Neural progenitor cell (in vitro differentiated cells): ENCODE data around the gene NPB. TPM values are rescaled to one million over a fixed set of nuclear protein-coding genes. Genes with fewer than 3 reads are reported as not detected.

ENCODE experiments used
- DNase-seq: peaks from one replicate; pipeline ENCODE4 v3.0.0-alpha.2; 2016; ENCODE audit warnings: low spot score
- H2AFZ ChIP-seq: fragments of 200-600 bp; sonication (generic); replicated peaks from 2 replicates; pipeline ENCODE4 v1.6.1; 2016; ENCODE audit warnings: antibody characterized with exemption
- H3F3A ChIP-seq: fragments of 200-600 bp; sonication (generic); 2 replicates; pipeline ENCODE4 v1.6.1; 2016; ENCODE audit warnings: antibody characterized with exemption, low read depth
- H3K27ac ChIP-seq: fragments of 200-600 bp; sonication (generic); 2 replicates; pipeline ENCODE4 v1.5.1; 2016; ENCODE audit warnings: mild to moderate bottlenecking
- H3K27me3 ChIP-seq: fragments of 200-600 bp; sonication (generic); 2 replicates; pipeline ENCODE4 v1.6.1; 2016; ENCODE audit warnings: mild to moderate bottlenecking, moderate library complexity
- H3K36me3 ChIP-seq: fragments of 200-600 bp; sonication (generic); 2 replicates; pipeline ENCODE4 v1.5.1; 2016
- H3K4me1 ChIP-seq: fragments of 200-600 bp; sonication (generic); 2 replicates; pipeline ENCODE4 v1.6.1; 2016; ENCODE audit warnings: mixed run types
- H3K4me2 ChIP-seq: fragments of 200-600 bp; sonication (generic); 2 replicates; pipeline ENCODE4 v1.6.1; 2016
- H3K4me3 ChIP-seq: fragments of 200-600 bp; sonication (generic); 2 replicates; pipeline ENCODE4 v1.5.1; 2016
- H3K79me2 ChIP-seq: fragments of 200-600 bp; sonication (generic); 2 replicates; pipeline ENCODE4 v1.6.1; 2016; ENCODE audit warnings: low read depth
- H3K9ac ChIP-seq: fragments of 200-600 bp; sonication (generic); 2 replicates; pipeline ENCODE4 v1.6.1; 2016
- H3K9me3 ChIP-seq: fragments of 200-600 bp; sonication (generic); 2 replicates; pipeline ENCODE4 v1.5.1; 2016; ENCODE audit warnings: low read depth
- H4K20me1 ChIP-seq: fragments of 200-600 bp; sonication (generic); 2 replicates; pipeline ENCODE4 v1.6.1; 2016; ENCODE audit warnings: low read depth
- H3K27ac Mint-ChIP-seq: 3 replicates; pipeline ENCODE4 v1.8.0; 2021; ENCODE audit warnings: mixed read lengths
- H3K27me3 Mint-ChIP-seq: 2 replicates; pipeline ENCODE4 v1.8.0; 2022; ENCODE audit warnings: low read depth, mild to moderate bottlenecking, inconsistent platforms, moderate library complexity, mixed read lengths; ENCODE audit not compliant: insufficient read depth
- H3K36me3 Mint-ChIP-seq: 3 replicates; pipeline ENCODE4 v1.8.0; 2021; ENCODE audit warnings: mixed read lengths
- H3K4me1 Mint-ChIP-seq: 3 replicates; pipeline ENCODE4 v1.8.0; 2021; ENCODE audit warnings: mixed read lengths
- H3K4me3 Mint-ChIP-seq: 3 replicates; pipeline ENCODE4 v1.8.0; 2021; ENCODE audit warnings: mild to moderate bottlenecking, moderate library complexity, mixed read lengths
- H3K9me3 Mint-ChIP-seq: 3 replicates; pipeline ENCODE4 v1.8.0; 2020; ENCODE audit warnings: mixed read lengths
- EZH2 ChIP-seq: fragments of 200-600 bp; sonication (generic); IDR thresholded peaks from 2 replicates; pipeline ENCODE4 v1.6.1; 2017; ENCODE audit warnings: antibody characterized with exemption, mild to moderate bottlenecking, moderate library complexity
- EZH2phosphoT487 ChIP-seq: fragments of 200-600 bp; sonication (generic); IDR thresholded peaks from 2 replicates; pipeline ENCODE4 v1.6.1; 2017; ENCODE audit warnings: antibody characterized with exemption
- total RNA-seq: library from RNA; depleted of rRNA; stranded (reverse); fragments of >200 nt; gene quantifications from 2 replicates; pipeline ENCODE4 v1.2.3, GENCODE V29; 2015; ENCODE audit warnings: low replicate concordance
- TF ChIP-seq, protein P1 (sequence below): fragments of 200-600 bp; sonication (generic); IDR thresholded peaks from 2 replicates; pipeline ENCODE4 v1.5.1; 2017; ENCODE audit warnings: antibody characterized with exemption, mild to moderate bottlenecking

Gene NPB
- total RNA-seq, 1 donor from 2014 or later, result not detected

DNA sequence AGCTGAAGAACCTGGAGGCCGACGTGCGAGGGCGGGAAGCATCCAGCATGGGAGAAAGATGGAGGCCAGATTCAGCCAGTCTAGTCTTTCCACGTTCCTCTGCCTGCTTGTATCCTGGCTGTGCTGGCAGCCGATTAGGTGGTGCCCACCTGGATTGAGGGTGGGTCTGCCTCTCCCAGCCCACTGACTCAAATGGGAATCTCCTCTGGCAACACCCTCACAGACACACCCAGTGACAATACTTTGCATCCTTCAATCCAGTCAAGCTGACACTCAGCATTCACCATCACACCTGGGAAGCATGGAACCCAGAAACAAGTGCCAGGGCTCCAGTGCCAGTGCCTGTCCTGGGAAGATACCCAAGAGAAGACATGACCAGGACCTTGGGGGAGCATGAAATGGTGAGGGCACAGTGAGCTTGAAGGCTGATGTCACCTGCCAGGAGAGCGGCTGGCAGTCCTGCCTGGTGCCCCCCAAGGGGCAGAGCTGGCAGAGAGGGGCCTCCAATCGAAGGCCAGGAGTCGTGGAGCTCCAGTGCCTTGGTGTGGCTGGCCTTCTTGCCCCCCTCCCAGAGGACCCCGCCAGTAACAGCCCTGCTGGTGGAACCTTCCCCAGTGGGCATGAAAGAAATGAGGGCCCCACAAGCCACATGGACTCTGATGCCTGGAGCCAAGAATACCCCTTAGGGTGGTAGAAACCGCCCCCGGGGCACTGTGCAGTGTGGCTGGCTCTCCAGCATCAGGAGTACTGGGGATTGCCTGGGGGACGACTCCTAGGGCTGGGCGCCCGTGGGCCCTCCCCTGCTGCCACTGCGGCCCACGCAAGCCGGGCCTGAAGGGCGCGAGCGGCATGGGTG is 643 bp upstream of the NPB start:
- H3K36me3 ChIP-seq, result no peaks in the 10 kb centered on the region
- H3K4me3 ChIP-seq, result peak overlapping the region; percentile 43
- H3K9me3 ChIP-seq, result no peaks in the 10 kb centered on the region
- peaks cover 18% of the 10 kb centered on the region for H3F3A ChIP-seq
- Mint-ChIP-seq H3K27ac (no peak overlapping the region), H3K4me1 (peaks cover 10% of the 10 kb centered on the region), H3K27me3 (peaks cover 16% of the 10 kb centered on the region), H3K4me3 (peak overlapping the region; percentile 19), H3K9me3 (no peaks in the 10 kb centered on the region), H3K36me3 (peaks cover 15% of the 10 kb centered on the region)
- H3K9ac ChIP-seq, result no peak overlapping the region
- H4K20me1 ChIP-seq, result peaks cover 37% of the 10 kb centered on the region
- DNase-seq, result no peak
- H3K27me3 ChIP-seq, result peaks cover 33% of the 10 kb centered on the region
- peaks cover 5% of the 10 kb centered on the region for H3K4me1 ChIP-seq
- H3K79me2 ChIP-seq, result no peaks in the 10 kb centered on the region
- peak overlapping the region; percentile 88 for H3K4me2 ChIP-seq
- TF ChIP-seq EZH2 (no peak), EZH2phosphoT487 (no peak)
- TF ChIP-seq, protein P1, sequence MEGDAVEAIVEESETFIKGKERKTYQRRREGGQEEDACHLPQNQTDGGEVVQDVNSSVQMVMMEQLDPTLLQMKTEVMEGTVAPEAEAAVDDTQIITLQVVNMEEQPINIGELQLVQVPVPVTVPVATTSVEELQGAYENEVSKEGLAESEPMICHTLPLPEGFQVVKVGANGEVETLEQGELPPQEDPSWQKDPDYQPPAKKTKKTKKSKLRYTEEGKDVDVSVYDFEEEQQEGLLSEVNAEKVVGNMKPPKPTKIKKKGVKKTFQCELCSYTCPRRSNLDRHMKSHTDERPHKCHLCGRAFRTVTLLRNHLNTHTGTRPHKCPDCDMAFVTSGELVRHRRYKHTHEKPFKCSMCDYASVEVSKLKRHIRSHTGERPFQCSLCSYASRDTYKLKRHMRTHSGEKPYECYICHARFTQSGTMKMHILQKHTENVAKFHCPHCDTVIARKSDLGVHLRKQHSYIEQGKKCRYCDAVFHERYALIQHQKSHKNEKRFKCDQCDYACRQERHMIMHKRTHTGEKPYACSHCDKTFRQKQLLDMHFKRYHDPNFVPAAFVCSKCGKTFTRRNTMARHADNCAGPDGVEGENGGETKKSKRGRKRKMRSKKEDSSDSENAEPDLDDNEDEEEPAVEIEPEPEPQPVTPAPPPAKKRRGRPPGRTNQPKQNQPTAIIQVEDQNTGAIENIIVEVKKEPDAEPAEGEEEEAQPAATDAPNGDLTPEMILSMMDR, result no peak
- no peak overlapping the region for H3K27ac ChIP-seq
- H2AFZ ChIP-seq, result peak overlapping the region; percentile 89

DNA sequence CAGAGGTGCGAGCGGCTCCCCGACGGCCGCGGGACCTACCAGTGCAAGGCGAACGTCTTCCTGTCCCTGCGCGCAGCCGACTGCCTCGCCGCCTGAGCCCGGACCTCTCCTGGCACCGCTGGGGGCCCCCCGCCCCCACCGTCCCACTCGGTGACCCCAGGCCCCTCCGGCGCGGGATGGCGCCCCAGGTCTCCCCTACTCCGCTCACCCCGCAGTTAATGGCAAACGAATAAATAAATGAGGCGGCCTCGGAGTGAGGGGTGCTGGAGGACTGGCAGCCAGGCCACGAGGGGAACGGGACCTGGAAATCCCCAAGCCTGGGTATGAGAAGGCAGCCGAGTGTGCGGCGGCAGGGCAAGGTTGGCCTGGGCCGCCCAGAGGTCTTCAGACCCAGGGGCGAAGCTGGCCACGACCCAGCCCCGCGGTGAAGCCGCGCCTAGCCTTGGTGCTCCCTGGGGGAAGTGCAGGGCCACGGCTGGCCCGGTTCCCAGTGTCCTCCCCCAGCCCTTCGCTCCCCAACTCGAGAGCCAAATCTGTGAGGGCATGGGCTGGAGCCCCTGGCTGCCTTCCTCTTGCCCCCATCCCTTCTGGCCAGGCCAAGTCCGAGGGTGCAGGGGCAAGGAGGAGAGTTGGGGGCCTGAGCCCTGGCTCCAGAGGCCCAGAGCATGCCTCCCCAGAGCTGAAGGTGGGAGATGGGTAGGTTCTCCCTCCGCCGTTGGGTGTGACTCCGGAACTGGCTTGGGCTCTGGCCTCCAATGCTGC is 796 bp downstream of the NPB start:
- TF ChIP-seq EZH2phosphoT487, result peak; percentile 12
- TF ChIP-seq, protein P1, result no peak
- peak; percentile 73 for TF ChIP-seq EZH2
- Histone ChIP-seq H3K4me3 (peak overlapping the region; percentile 43), H3K79me2 (no peaks in the 10 kb centered on the region), H3K27ac (no peak overlapping the region), H3K4me1 (peaks cover 5% of the 10 kb centered on the region), H3K27me3 (peaks cover 33% of the 10 kb centered on the region), H3F3A (peaks cover 18% of the 10 kb centered on the region), H2AFZ (no peak overlapping the region), H3K9ac (no peak overlapping the region), H3K4me2 (peak overlapping the region; percentile 88), H4K20me1 (peaks cover 31% of the 10 kb centered on the region), H3K9me3 (no peaks in the 10 kb centered on the region), H3K36me3 (no peaks in the 10 kb centered on the region)
- peak; percentile 43 for DNase-seq
- no peak overlapping the region for H3K4me3 Mint-ChIP-seq
- peaks cover 16% of the 10 kb centered on the region for H3K27me3 Mint-ChIP-seq
- H3K27ac Mint-ChIP-seq, result no peak overlapping the region
- peaks cover 13% of the 10 kb centered on the region for H3K36me3 Mint-ChIP-seq
- H3K4me1 Mint-ChIP-seq, result peaks cover 8% of the 10 kb centered on the region
- no peaks in the 10 kb centered on the region for H3K9me3 Mint-ChIP-seq

DNA sequence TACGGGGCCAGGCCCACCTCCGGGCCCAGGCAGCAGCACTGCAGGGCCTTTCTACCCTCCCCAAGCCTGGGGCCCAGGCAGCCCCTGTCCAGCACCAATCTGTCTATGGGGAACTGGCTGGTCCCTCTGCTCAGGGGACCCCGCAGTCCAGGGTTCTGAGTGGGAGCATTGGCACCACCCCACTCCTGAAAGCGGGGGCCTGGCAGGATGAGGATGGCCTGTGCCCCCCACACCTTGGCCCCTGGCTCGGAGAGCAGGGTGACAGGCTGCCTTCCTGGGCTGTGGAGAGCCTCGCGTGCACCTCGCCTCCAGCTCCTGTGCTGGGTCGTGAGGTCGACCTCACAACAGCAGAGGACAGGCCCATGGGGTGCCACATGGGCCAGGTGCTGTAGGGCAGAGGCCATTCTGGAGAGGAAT is 1.4 kb downstream of the NPB start:
- Histone ChIP-seq H2AFZ (no peak overlapping the region), H3K4me3 (no peak overlapping the region), H3K27me3 (peaks cover 33% of the 10 kb centered on the region), H3K79me2 (no peaks in the 10 kb centered on the region), H3K4me2 (no peak overlapping the region), H3K27ac (no peak overlapping the region), H3F3A (peaks cover 18% of the 10 kb centered on the region), H3K4me1 (peaks cover 5% of the 10 kb centered on the region), H4K20me1 (peaks cover 27% of the 10 kb centered on the region), H3K36me3 (no peaks in the 10 kb centered on the region), H3K9ac (no peak overlapping the region), H3K9me3 (no peaks in the 10 kb centered on the region)
- H3K4me1 Mint-ChIP-seq, result peaks cover 8% of the 10 kb centered on the region
- peaks cover 11% of the 10 kb centered on the region for H3K36me3 Mint-ChIP-seq
- no peak for DNase-seq
- peaks cover 18% of the 10 kb centered on the region for H3K27me3 Mint-ChIP-seq
- H3K9me3 Mint-ChIP-seq, result no peaks in the 10 kb centered on the region
- H3K27ac Mint-ChIP-seq, result no peak overlapping the region
- TF ChIP-seq EZH2, result no peak
- no peak for TF ChIP-seq EZH2phosphoT487
- TF ChIP-seq, protein P1, result no peak
- H3K4me3 Mint-ChIP-seq, result no peak overlapping the region
